ENCODE measurements around the gene ADIG.
A peak's percentile ranks its signal among the peaks of the same experiment; 100 is the strongest.

Gene ADIG

DNA sequence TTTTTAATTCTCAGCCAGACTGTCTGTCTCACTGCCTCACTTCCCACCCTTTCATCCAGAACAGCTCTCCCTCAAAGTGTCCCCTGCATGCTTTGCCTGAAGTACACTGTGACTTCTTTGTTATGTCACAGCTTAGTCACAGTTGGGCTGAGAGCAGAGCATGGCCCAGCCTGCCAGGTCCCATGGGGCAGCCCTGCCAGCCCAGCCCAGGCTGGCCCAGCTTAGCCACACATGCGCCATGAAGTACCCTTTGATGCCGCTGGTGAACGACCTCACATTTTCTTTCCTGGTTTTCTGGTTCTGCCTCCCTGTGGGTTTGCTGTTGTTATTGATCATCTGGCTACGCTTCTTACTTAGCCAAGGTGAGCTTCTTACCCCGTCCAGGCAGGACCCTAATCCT lies at the start of gene ADIG:
ADIG (plus strand) TSS at position 185 of the 400 bp plus-strand sequence; CDS start at position 239, 54 bp downstream.
- peak; percentile 57 for DNase-seq (ENCODE audit: low spot score)

DNA sequence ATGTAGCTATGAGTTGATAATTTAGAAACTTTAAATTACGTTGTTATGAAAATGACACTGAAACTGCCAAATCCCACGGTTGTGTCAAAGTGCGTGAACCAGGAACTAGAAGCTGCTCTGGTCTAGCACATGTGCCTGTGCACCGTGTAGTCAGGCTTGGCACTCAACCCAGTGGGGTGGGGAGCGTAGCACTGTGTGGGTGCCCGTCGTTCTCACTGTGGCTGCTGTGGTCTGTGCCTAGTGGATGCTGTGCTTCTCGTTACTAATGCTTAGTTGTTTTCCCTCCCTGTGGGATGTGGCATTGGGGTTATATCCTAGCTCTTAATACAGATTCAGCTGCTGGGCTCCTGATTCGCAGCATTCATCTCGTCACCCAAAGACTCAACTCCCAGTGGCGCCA lies 46.2 kb upstream of the ADIG start:
- DNase-seq (ENCODE audit: low spot score) = no peak

DNA sequence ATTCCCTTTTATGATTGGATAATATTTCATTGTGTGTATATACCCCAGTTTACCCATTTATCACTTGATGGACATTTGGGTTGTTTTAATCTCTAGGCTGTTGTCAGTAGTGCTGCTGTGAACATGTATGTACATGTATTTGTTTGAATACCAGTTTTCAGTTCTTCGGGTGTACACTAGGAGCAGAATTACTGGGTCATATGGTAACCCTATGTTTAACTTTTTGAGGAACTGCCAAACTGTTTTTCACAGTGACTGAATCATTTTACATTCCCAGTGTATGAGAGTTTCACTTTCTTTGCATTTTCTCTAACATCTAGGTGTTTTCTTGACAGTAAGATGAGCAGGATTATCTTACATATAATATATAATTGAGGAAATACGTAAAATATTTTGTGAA lies 44.7 kb upstream of the ADIG start:
- DNase-seq (ENCODE audit: low spot score) = peak; percentile 10

DNA sequence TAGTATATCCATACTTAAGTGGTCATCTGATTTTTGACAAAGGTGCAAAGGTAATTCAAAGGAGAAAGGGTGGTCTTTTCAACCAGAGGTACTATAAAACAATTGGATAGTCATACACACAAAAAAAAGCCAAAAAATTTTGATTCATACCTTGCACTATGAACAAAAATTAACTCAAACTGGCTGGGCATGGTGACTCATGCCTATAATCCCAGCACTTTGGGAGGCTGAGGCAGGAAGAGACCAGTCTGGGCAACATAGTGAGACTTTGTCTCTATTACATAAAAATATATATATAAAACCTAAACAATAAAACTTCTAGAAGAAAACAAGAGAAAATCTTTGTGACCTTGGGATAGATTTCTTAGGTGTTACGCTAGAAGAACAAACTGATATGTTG lies 43.8 kb upstream of the ADIG start:
- no peak for DNase-seq (ENCODE audit: low spot score)

DNA sequence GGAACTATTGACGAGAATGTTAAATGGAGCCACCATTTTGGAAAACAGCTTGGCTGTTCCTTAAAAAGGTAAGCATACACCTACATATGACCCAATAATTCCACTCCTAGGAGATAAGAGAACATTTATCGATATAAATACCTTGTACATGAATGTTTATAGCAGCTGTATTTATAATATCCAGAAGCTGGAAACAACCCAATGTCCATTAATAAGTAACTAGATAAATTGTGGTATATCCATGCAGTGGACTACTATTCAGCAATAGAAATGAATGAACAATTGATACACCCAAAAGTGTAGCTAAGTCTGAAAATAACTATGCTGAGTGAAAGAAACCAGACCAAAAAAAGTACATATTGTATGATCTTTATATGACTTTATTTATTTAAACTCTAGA lies 42.2 kb upstream of the ADIG start:
- no peak for DNase-seq (ENCODE audit: low spot score)

DNA sequence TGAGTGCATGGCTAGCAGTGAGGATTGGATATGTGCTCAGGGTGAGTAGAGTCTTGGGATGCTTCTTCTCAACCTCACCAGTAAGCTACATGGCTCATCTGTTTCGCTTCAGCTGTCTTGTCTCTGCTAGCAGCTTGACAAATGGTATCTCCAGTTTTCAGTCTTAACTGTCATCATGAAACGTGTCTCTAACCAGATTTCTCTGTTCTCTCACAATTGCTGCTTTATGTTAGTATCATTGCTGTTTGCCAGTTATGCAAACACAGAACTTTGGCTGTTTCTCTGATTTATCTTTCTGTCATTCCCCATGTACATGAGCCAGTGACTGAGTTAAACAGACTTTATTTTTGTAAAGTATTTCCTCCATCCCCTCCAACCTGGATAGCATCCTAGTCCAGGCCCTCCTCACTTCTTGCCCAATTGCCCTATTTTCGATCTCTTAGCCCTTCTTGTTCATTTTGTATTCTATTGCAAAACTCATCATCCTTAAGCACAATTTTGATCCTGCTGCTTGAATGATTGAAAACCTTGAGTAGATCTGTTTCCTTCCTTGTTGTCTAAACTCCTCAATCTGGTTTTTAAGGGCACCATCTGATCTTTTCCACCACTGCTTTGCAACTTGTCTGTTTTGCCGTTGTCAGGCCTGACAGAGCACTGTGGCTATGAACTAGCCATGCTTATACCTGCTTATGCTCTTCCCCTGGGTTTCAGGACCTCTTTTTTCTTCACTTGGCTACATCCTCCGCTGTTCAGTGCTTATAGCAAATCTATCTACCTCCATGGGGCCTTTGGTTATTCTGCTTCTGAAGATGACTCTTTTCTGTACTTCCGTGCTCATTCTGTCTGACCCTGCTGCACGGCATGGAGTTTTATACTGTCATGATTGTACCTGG lies 37.7 kb upstream of the ADIG start:
- no peak for DNase-seq (ENCODE audit: low spot score)

DNA sequence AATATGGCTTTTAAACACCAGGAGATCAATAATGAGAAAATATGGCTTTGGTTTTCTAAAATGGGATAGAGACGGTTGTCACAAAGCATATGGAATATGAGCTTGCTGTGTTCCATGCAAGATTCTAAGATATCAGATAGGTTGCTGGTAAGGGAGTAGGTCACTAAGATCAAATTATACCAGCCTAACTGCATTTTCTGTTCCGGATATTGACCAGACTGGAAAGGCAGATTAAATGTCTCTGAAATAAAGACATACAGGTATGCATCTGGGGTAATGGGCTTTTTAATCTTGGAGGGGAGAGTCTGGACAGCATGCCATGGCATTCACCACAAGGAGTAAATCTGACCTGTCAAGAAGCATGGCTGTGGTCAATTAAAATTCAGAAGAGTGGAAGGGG lies 35.2 kb upstream of the ADIG start:
- no peak for DNase-seq (ENCODE audit: low spot score)

DNA sequence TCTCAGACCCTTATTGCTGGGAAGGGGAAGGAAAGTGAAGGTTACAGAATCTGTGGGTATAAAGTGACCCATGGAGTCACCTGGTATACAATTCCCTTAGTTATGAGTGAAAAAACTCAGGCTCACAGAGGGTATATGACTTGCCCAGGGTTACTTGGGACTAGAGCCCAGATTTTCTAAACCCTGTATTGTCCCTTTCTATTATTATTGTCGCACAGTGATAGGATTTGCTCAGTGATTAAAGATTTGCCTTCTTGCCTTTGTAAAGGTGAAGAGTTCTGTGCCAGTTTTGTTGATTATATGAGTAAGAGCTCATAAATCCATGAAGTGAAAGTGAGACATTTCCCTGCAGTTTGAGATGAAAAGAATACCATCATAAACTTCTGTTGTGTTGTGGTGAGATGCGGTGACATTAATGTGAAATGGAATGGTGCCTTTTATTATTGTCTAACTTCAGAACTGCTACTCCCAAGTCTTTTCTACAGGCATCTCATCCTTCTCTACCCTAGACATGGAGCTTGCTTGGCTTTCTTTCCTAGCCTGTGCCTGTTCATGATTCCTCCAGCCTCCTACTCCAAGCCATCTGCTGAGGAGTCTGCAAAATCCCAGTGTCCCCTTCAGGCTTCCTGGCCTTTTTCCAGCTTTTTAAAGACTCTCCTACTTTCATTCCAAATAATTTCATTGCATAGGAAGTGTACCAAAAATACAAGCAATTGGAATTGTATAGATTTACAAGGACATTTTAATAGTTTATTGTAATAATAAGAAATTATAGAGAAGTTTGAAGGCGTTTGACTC lies 33.5 kb upstream of the ADIG start:
- DNase-seq (ENCODE audit: low spot score) = no peak

DNA sequence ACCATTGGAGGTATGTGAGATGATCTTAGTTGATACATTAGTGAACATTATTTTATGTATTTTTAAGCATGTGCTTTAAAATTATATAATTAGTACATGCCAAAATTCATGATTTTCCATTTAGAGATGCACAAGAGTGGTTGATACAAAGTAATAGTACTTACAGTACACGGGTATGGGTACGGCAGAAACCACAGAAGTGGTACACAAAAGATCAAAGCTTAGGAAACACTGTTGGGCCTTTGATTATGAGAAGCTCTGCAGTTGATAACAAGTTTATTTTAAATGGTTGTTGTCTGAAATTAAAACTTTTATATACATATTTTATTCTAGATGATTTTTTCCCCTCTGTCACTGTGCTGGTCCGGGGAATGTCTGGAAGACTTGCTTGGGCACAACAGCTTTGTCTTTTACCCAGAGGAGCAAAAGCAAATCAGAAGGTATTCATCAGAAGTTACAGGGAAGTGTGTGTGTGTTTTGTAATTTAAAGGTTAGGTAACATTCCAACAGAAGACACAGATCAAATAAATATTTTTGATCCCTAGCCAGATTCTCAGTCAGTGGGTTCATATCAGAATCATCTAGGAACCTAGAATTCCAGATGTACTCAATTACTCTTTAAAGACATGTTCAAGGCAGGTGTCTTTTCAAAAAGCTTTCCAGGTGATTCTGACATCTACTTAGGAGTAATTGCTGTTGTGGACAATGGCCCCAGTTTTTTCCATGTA lies 32.5 kb upstream of the ADIG start:
- DNase-seq (ENCODE audit: low spot score) = no peak

DNA sequence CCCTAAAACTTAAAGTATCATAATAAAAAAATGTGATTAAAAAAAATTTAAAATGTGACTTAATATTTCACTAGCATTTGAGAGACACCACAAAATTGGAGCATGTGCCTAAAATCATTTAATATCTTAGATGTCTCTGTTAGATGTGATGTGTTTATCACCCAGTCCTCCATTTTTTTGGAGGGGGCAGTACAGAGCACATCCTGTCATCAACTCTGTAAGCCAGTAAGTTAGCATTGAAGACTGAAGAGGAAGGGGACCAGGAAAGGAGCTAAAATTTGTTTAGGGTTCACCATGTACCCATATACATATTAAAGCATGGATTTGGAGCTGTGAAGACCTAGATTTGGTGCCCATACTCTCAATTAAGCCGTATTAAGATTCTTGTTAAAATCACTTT lies 30.7 kb upstream of the ADIG start:
- DNase-seq (ENCODE audit: low spot score) = no peak

DNA sequence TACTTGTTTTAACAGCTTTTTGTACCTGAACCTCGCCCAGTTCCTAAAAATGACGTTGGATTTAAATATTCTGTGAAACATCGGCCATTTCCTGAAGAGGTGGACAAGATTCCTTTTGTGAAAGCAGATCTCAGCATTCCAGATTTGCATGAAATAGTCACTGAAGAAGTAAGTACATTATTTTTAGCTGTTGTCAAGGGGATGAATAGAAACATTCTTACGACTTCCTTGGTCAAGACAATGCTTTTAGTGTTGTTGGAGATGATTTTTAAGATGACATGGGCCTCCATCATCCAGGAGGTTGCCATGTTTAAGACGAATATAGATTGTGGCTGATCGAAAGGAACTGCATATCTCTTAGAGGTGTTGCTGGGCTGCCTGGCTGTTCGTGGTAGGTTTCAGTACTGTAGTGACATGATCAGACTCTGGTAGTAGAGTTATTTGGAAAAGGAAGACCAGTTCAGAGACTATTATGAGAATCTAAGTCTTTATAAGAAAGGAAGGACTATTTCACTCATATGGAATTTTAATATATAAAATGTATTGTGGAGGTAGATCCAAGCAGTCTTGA lies 29.9 kb upstream of the ADIG start:
- no peak for DNase-seq (ENCODE audit: low spot score)

DNA sequence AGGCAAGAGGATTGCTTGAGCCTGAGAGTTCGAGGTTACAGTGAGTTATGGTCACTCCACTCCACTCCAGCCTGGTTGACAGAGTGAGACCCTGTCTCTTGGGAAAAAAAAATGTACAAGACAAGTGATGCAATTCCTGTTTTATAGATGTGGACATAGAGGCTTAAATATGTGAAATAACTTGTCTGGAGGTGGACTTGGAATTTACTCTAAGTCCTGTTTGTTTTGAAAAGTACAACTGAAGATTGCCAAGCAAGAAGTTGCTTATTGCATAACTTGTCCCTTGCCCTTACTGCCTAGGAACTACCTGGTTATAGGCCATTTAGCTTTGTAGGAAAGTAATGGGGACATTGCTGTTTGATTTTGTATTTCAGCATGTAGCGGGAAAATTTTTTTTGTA lies 26.0 kb upstream of the ADIG start:
- no peak for DNase-seq (ENCODE audit: low spot score)

DNA sequence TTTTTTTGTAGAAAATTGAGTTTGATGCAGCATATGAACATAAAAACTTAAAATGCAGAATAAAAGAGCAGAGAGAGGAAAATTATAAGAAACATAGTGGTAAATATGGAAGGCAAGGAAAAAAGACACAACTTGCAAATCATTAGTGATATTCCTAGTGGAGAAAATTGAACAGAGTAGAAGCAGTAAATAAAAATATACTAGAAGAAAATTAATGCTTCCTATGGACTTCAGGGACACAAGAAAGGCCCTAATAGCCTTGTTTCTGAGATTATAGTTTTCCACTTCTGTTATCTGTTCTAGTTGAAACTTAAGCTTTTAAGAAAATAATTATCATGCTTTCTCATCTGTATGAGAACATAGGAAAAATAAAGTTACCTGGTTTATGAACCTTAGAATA lies 25.6 kb upstream of the ADIG start:
- DNase-seq (ENCODE audit: low spot score) = no peak

DNA sequence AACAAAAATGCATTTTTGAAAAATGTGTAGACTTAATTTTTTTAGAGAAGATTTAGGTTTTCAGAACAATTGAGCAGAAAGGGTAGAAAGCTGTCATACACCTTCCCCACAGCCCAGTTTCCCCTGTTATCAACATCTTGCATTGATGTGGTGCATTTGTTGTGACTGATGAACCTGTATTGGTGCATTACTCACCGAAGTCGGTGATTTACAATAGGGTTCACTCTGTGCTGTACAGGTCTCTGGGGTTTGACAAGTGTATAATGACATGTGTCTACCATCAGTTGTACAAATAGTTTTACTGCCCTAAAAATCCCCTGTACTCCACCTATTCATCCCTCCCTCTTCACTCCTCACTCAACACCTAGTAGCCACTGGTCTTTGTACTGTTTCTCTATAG lies 23.8 kb upstream of the ADIG start:
- DNase-seq (ENCODE audit: low spot score) = no peak

DNA sequence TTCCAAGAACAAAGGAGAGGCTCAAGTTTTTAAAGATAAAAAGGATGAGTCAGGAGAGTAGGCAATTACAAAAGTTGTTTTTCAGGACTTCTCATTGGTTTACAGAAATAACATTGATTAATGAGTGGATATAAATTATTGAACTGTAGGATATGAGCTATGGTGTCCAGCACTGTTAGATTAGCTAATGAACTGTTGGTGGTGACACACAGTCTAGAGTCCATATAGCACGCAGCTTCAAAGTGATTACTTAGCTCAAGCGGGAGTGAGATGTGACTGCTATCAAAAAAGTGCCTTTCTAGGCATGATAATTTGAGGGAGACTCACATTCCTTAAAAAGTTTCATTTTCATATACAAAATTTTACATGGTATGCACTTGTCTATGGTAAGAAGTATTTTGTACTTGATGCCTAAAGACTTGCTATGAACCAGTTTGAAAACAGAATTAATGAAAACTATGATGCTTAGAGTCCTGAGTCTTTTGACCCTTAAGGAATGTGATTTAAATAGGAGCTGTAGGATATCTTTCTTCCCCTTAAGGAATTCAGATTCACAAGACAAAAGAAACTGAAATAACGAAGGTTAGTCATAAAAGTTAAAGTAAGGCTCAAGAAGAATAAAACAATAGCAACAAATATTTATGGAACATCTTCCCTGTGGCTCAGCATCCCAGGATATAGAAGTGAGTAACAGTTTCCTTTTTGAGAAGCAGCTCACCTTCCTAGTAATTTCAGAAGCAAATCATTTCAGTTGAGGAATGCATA lies 22.2 kb upstream of the ADIG start:
- no peak for DNase-seq (ENCODE audit: low spot score)

DNA sequence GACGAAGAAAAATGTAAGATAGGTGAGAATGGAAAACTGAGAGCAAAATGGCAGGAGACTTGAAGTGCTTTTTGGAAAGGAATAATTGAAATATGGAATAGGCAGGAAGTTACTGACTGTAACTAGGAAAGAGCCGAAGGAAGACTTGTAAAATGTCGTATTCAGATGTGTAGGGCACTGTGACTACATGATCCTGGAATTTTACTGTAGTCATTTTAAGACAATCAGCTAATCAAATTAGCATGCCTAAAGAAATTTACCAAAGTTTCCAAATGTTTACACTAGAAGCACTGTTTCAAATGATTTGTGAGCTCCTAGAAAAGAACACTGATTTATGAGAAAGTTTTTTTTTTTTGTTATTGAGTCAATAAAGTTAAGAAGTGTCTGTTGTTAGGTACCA lies 21.2 kb upstream of the ADIG start:
- no peak for DNase-seq (ENCODE audit: low spot score)

DNA sequence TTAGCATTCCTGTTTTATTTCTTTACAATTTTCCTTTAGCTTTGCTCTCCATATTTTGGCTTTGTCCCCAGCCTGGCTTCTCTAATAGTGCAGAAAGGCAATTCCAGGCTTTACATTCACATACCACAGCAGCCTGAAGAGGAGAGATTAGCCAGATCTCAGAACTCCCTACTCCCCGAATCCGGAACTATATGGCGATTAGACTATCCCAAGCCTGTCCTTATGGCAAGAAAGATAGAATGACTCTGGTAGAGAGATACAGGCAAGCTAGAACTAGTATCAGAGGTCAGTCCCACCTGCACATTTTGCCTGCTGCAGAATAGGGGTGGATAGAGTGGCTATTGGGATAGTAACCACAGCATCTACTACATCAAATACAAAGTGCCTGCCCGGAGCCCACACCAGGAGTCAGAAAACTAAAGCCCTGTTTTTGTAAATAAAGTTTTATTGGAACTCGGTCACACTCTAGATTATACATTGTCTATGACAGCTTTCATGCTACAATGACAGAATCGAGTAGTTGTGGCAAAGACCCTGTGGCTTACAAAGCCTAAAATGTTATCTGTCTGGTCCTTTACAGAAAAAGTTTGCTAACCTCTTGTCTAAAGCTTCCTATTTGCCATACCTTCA lies 17.1 kb upstream of the ADIG start:
- DNase-seq (ENCODE audit: low spot score) = no peak

DNA sequence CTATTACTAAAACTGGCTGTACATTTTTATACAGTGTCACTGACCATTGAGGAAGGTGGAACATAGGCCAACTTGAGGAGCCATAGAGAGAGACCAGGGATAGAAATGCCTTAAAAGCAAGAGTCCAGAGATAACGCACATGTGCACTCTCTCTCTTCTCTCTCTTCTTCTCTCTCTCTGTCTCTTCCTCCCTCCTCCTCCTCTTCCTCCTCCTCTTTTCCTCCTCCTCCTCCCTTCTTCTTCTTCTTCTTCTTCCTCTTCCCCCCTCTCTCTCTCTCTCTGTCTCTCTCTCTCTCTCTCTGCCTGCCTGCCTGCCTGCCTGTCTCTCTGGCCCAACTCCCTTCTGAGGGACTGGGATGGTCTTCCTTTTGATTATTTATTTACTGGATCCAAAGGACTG lies 16.3 kb upstream of the ADIG start:
- no peak for DNase-seq (ENCODE audit: low spot score)

DNA sequence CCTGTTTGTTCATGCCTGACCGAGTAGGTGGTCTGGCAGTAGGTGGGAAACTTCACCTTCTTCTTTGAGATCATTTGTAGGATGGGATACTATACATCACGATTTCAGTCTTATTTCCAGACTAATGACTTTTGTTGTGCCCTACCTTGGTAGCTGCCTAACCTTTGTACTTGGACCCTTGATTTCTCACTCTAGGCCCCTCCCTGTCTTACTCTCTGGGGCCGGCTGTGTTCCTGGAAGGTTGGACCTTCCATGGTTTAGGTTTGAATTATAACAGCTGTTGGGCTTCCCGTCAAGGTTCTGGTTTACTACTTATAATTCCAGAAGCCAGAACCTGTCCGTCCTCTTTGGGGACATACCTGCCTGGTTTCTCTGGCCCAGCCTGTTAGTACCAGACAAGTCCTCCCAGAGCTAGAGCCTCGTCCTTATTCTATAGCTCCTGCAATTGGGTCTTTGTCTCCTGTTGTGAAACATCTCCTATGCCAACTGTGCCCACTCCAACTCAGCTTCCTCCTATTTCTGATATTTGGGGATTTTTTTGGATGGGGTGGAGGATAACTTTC lies 14.9 kb upstream of the ADIG start:
- no peak for DNase-seq (ENCODE audit: low spot score)

DNA sequence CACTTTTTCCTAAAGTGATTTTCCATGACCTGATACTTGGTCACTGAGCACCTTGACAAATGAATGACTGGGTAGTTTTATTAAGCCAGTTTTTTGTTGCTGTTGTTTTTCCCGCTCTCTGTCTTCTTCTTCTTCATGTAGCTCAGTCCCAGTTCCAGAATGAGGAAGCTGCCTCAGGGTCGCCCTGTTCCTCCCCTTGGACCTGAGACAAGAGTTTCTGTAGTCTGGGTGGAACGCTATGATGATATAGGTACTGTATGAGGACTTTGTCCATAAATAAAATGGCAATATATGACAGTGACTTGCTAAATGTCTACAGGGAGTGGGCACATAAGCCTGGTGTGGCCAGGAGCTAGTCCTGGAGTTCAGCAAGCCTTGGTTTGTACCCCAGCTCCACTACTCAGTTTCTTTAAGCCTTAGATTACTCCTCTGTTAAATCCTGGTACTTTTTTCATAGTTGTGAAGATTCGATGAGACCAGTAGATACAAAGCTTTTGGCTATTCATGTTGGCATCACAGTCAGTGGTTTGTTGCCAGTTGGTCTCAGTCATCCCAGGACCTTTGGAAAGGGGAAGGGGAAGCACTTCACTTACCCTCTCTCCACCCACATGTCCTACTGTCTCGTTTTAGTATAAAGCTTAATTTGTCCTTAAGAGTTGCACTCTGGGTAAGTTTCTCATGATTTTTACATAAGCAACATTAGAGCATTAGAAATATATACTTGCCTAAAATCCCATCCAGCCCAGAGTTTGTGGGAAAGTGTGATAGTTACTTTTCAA lies 11.1 kb upstream of the ADIG start:
- no peak for DNase-seq (ENCODE audit: low spot score)

All from kidney tubule cell (primary cell).